PC-9 (cell line): ENCODE data around the gene SV2C. TPM values are rescaled to one million over a fixed set of nuclear protein-coding genes. Genes with fewer than 3 reads are reported as not detected.

Source experiments
- BruUV-seq: library from RNA; stranded (reverse); fragments of 400-500 nt; replicated peaks from 2 replicates; lab custom pipeline; 2021; lab: Mats Ljungman, UMichigan
- CTCF ChIA-PET: fragments of 300-600 bp; sonication (Branson Sonifier 250); formaldehyde crosslinking; loops from one replicate; lab custom pipeline; 2022; ENCODE audit warnings: antibody characterized with exemption; lab: Charles Lee
- POLR2A ChIA-PET: fragments of 300-600 bp; sonication (Branson Sonifier 250); formaldehyde crosslinking; loops from one replicate; lab custom pipeline; 2022; ENCODE audit warnings: antibody characterized with exemption; ENCODE audit not compliant: unreplicated experiment; lab: Charles Lee
- DNase-seq, 2 experiments: peaks; one replicate each; pipeline versions ENCODE4 v3.0.0 to v3.0.0-alpha.2; 2015 to 2022; ENCODE audit warnings: mixed read lengths in 1 of 2
- H2AFZ ChIP-seq: fragments of 200-600 bp; sonication (generic); 2 replicates; pipeline ENCODE4 v1.8.1; 2017; ENCODE audit warnings: antibody characterized with exemption
- H3F3A ChIP-seq: fragments of 200-600 bp; sonication (generic); 2 replicates; pipeline ENCODE4 v1.8.1; 2017; ENCODE audit warnings: antibody characterized with exemption, mild to moderate bottlenecking, low read depth; ENCODE audit not compliant: insufficient read depth
- H3K27ac ChIP-seq: fragments of 200-600 bp; sonication (generic); 2 replicates; pipeline ENCODE4 v1.6.1; 2016; ENCODE audit warnings: mixed run types
- H3K27me3 ChIP-seq: fragments of 200-600 bp; sonication (generic); 2 replicates; pipeline ENCODE4 v1.6.1; 2016; ENCODE audit warnings: low read depth, mixed run types; ENCODE audit not compliant: insufficient read depth
- H3K36me3 ChIP-seq: fragments of 200-600 bp; sonication (generic); 2 replicates; pipeline ENCODE4 v1.6.1; 2016; ENCODE audit warnings: low read depth, mixed run types
- H3K4me1 ChIP-seq: fragments of 200-600 bp; sonication (generic); replicated peaks from 2 replicates; pipeline ENCODE4 v1.6.1; 2016; ENCODE audit warnings: mixed run types; ENCODE audit not compliant: insufficient read depth
- H3K4me2 ChIP-seq: fragments of 200-600 bp; sonication (generic); 2 replicates; pipeline ENCODE4 v1.6.1; 2017; ENCODE audit warnings: mixed run types
- H3K4me3 ChIP-seq: fragments of 200-600 bp; sonication (generic); 2 replicates; pipeline ENCODE4 v1.6.1; 2016; ENCODE audit warnings: mixed run types
- H3K79me2 ChIP-seq: fragments of 200-600 bp; sonication (generic); 2 replicates; pipeline ENCODE4 v1.6.1; 2017; ENCODE audit warnings: low read depth, mixed run types
- H3K9me2 ChIP-seq: fragments of 200-600 bp; sonication (generic); 2 replicates; pipeline ENCODE4 v1.8.1; 2017; ENCODE audit warnings: mild to moderate bottlenecking; ENCODE audit not compliant: insufficient read depth
- H3K9me3 ChIP-seq: fragments of 200-600 bp; sonication (generic); 2 replicates; pipeline ENCODE4 v1.8.1; 2016; ENCODE audit warnings: low read depth; ENCODE audit not compliant: insufficient read depth
- H4K20me1 ChIP-seq: fragments of 200-600 bp; sonication (generic); 2 replicates; pipeline ENCODE4 v1.8.1; 2017; ENCODE audit not compliant: insufficient read depth
- CTCF ChIP-seq: fragments of 200-600 bp; sonication (generic); conservative IDR thresholded peaks from 2 replicates; pipeline ENCODE4 v1.6.1; 2017; ENCODE audit warnings: mixed run types, antibody characterized with exemption, mild to moderate bottlenecking, moderate library complexity
- EZH2 ChIP-seq: fragments of 200-600 bp; sonication (generic); IDR thresholded peaks from 2 replicates; pipeline ENCODE4 v1.8.0; 2017; ENCODE audit warnings: antibody characterized with exemption, low read depth
- intact Hi-C: fragments of 100-400 bp; cut with micrococcal nuclease; formaldehyde crosslinking; loops from one replicate; pipeline ENCODE4 v1.10.0; 2022; ENCODE audit not compliant: unreplicated experiment
- total RNA-seq: library from RNA; stranded (reverse); gene quantifications from 2 replicates; pipeline ENCODE4 v1.2.3, GENCODE V29; 2021

Gene SV2C
- total RNA-seq, 1 experiment from 2014 or later = not detected

- H3K36me3 ChIP-seq = no peaks in the 10 kb centered on the region
- no peak overlapping the region for H3K27ac ChIP-seq
- no peak overlapping the region for H2AFZ ChIP-seq
- ChIA-PET POLR2A (interaction anchor here (0.6 kb wide), 1 partner anchor 141 kb away, joined by 5 read pairs; no protein-coding TSS in a partner anchor), CTCF (no interaction called here)
- intact Hi-C loops = no loop called here
- no peak overlapping the region for H3K4me2 ChIP-seq
- DNase-seq = no peak
- H3K4me1 ChIP-seq = no peaks in the 10 kb centered on the region
- H3K27me3 ChIP-seq = 0 out of 2 replicates have a peak, but pooled peaks cover 10% of the 10 kb centered on the region
- no peak overlapping the region for H3K4me3 ChIP-seq
- no peak for TF ChIP-seq EZH2
- no peak for TF ChIP-seq CTCF
- no peaks in the 10 kb centered on the region for H4K20me1 ChIP-seq
- H3F3A ChIP-seq = no peaks in the 10 kb centered on the region
- no peaks in the 10 kb centered on the region for H3K79me2 ChIP-seq
- no peaks in the 10 kb centered on the region for H3K9me2 ChIP-seq
- no TSS peak for BruUV-seq
- no peaks in the 10 kb centered on the region for H3K9me3 ChIP-seq
Measured at GRCh38 chr5:76069061-76069735, 14.0 kb upstream of the SV2C start.

- no peak overlapping the region for H3K4me3 ChIP-seq
- H3K9me2 ChIP-seq = no peaks in the 10 kb centered on the region
- TF ChIP-seq CTCF = peak; percentile 37; the same call in 1 of the 2 replicates
- no peak for TF ChIP-seq EZH2
- H3K27ac ChIP-seq = no peak overlapping the region
- H3K36me3 ChIP-seq = no peaks in the 10 kb centered on the region
- ChIA-PET POLR2A (no interaction called here), CTCF (no interaction called here)
- no peaks in the 10 kb centered on the region for H4K20me1 ChIP-seq
- 0 out of 2 replicates have a peak, but pooled peaks cover 17% of the 10 kb centered on the region for H3K27me3 ChIP-seq
- H3F3A ChIP-seq = no peaks in the 10 kb centered on the region
- H3K4me2 ChIP-seq = no peak overlapping the region
- H3K4me1 ChIP-seq = no peaks in the 10 kb centered on the region
- no TSS peak for BruUV-seq
- H3K79me2 ChIP-seq = no peaks in the 10 kb centered on the region
- intact Hi-C loops = no loop called here
- H3K9me3 ChIP-seq = no peaks in the 10 kb centered on the region
- H2AFZ ChIP-seq = no peak overlapping the region
- DNase-seq = no peak
Measured at GRCh38 chr5:76074487-76075065, 8.6 kb upstream of the SV2C start.

- Histone ChIP-seq H3F3A (no peaks in the 10 kb centered on the region), H3K36me3 (no peaks in the 10 kb centered on the region), H3K27me3 (peaks cover 7% of the 10 kb centered on the region; the same call in 1 of the 2 replicates), H3K9me2 (no peaks in the 10 kb centered on the region), H3K4me3 (no peak overlapping the region), H3K4me2 (no peak overlapping the region), H3K9me3 (no peaks in the 10 kb centered on the region), H2AFZ (no peak overlapping the region), H3K27ac (no peak overlapping the region), H3K4me1 (no peaks in the 10 kb centered on the region), H4K20me1 (no peaks in the 10 kb centered on the region), H3K79me2 (no peaks in the 10 kb centered on the region)
- ChIA-PET POLR2A (no interaction called here), CTCF (no interaction called here)
- no TSS peak for BruUV-seq
- DNase-seq = no peak
- intact Hi-C loops = no loop called here
- TF ChIP-seq CTCF = no peak
- no peak for TF ChIP-seq EZH2
Measured at GRCh38 chr5:76081811-76082771, 1.1 kb upstream of the SV2C start.
